IMR-90 (cell line): ENCODE data around the gene LCE6A. TPM values are rescaled to one million over a fixed set of nuclear protein-coding genes. Genes with fewer than 3 reads are reported as not detected.

Experiments used
- ATAC-seq: fragments of 200-7000 bp; cut with Tn5 transposase; 2 replicates; pipeline ENCODE4 v1.9.1; 2020; ENCODE audit warnings: low read depth, mild to moderate bottlenecking, moderate library complexity
- BruUV-seq: library from RNA; stranded (reverse); fragments of 400-500 nt; replicated peaks from 2 replicates; lab custom pipeline; 2021; lab: Mats Ljungman, UMichigan
- CTCF ChIA-PET: fragments of 300-600 bp; formaldehyde crosslinking; extraction: SDS; loops from one replicate; lab custom pipeline; 2021; ENCODE audit warnings: antibody characterized with exemption; lab: Yijun Ruan, JAX
- POLR2A ChIA-PET: fragments of 300-600 bp; sonication (Branson Sonifier 250); formaldehyde crosslinking; loops from one replicate; lab custom pipeline; 2022; ENCODE audit warnings: antibody characterized with exemption; ENCODE audit not compliant: unreplicated experiment; lab: Charles Lee
- DNase-seq: peaks from one replicate; pipeline ENCODE4 v3.0.0; 2013
- H2AFZ ChIP-seq: replicated peaks from 2 replicates; pipeline ENCODE3; 2013; ENCODE audit warnings: low read length, mild to moderate bottlenecking; ENCODE audit not compliant: poor library complexity
- H2AK5ac ChIP-seq: 2 replicates; pipeline ENCODE4 v1.6.1; 2013; ENCODE audit warnings: low read depth, low read length, inconsistent platforms
- H2AK9ac ChIP-seq: replicated peaks from 2 replicates; pipeline ENCODE3; 2013; ENCODE audit warnings: mild to moderate bottlenecking, low read depth, low read length, moderate library complexity; ENCODE audit not compliant: poor library complexity
- H2BK120ac ChIP-seq: 2 replicates; pipeline ENCODE4 v1.6.1; 2013; ENCODE audit warnings: low read depth, low read length, inconsistent platforms
- H2BK15ac ChIP-seq: 3 replicates; pipeline ENCODE4 v1.6.1; 2013; ENCODE audit warnings: low read depth, low read length, inconsistent platforms
- H2BK20ac ChIP-seq: 2 replicates; pipeline ENCODE4 v1.6.1; 2013; ENCODE audit warnings: low read depth, mild to moderate bottlenecking, inconsistent platforms, low read length, moderate library complexity
- H2BK5ac ChIP-seq: 2 replicates; pipeline ENCODE4 v1.6.1; 2013; ENCODE audit warnings: mild to moderate bottlenecking, low read depth, low read length, inconsistent platforms; ENCODE audit not compliant: poor library complexity, severe bottlenecking
- H3K14ac ChIP-seq: replicated peaks from 2 replicates; pipeline ENCODE4 v1.6.1; 2013; ENCODE audit warnings: low read depth, low read length, inconsistent platforms
- H3K18ac ChIP-seq: 2 replicates; pipeline ENCODE4 v1.6.1; 2013; ENCODE audit warnings: low read depth, low read length, control low read depth
- H3K23ac ChIP-seq: 2 replicates; pipeline ENCODE4 v1.6.1; 2013; ENCODE audit warnings: low read depth, low read length, inconsistent platforms
- H3K27ac ChIP-seq: 2 replicates; pipeline ENCODE4 v1.5.1; 2013; ENCODE audit warnings: mild to moderate bottlenecking, control low read depth, low read length; ENCODE audit not compliant: insufficient read depth
- H3K27me3 ChIP-seq: 2 replicates; pipeline ENCODE4 v1.6.1; 2013; ENCODE audit warnings: low read length; ENCODE audit not compliant: control insufficient read depth, insufficient read depth
- H3K36me3 ChIP-seq: 2 replicates; pipeline ENCODE4 v1.6.1; 2013; ENCODE audit warnings: low read length, mixed read lengths; ENCODE audit not compliant: control insufficient read depth, insufficient read depth
- H3K4ac ChIP-seq: 2 replicates; pipeline ENCODE4 v1.6.1; 2013; ENCODE audit warnings: low read depth, low read length, inconsistent platforms
- H3K4me1 ChIP-seq: 2 replicates; pipeline ENCODE4 v1.6.1; 2013; ENCODE audit warnings: low read length, mixed read lengths; ENCODE audit not compliant: control insufficient read depth, insufficient read depth
- H3K4me2 ChIP-seq: 2 replicates; pipeline ENCODE4 v1.6.1; 2013; ENCODE audit warnings: low read depth, mild to moderate bottlenecking, control low read depth, low read length, moderate library complexity
- H3K4me3 ChIP-seq: 2 replicates; pipeline ENCODE4 v1.5.1; 2013; ENCODE audit warnings: low read depth, mild to moderate bottlenecking, control low read depth, low read length, moderate library complexity; ENCODE audit not compliant: insufficient read depth
- H3K56ac ChIP-seq: 2 replicates; pipeline ENCODE4 v1.6.1; 2013; ENCODE audit warnings: low read length, inconsistent platforms; ENCODE audit not compliant: insufficient read depth; ENCODE audit errors: extremely low read depth
- H3K79me1 ChIP-seq, 2 experiments: 2 replicates each; pipeline ENCODE4 v1.6.1; 2013; ENCODE audit warnings: low read length in 2 of 2, inconsistent platforms in 1 of 2, low read depth in 1 of 2
- H3K9ac ChIP-seq: 2 replicates; pipeline ENCODE4 v1.6.1; 2013; ENCODE audit warnings: low read depth, low read length, control low read depth
- H3K9me1 ChIP-seq: 2 replicates; pipeline ENCODE4 v1.6.1; 2013; ENCODE audit warnings: low read length, inconsistent platforms; ENCODE audit not compliant: insufficient read depth
- H3K9me3 ChIP-seq: 2 replicates; pipeline ENCODE4 v1.6.1; 2013; ENCODE audit warnings: low read length; ENCODE audit not compliant: control insufficient read depth, insufficient read depth
- H4K20me1 ChIP-seq: 2 replicates; pipeline ENCODE4 v1.6.1; 2013; ENCODE audit warnings: low read length, inconsistent platforms; ENCODE audit not compliant: insufficient read depth
- H4K5ac ChIP-seq: 2 replicates; pipeline ENCODE4 v1.6.1; 2013; ENCODE audit warnings: mild to moderate bottlenecking, low read depth, low read length, control low read depth
- H4K8ac ChIP-seq, 2 experiments: 2 replicates each; pipeline ENCODE4 v1.6.1; 2013; ENCODE audit warnings: low read depth in 2 of 2, low read length in 2 of 2, control low read depth in 1 of 2, inconsistent platforms in 1 of 2
- H4K91ac ChIP-seq: 2 replicates; pipeline ENCODE4 v1.6.1; 2013; ENCODE audit warnings: low read depth, low read length, inconsistent platforms; ENCODE audit not compliant: insufficient read depth
- CEBPB ChIP-seq: IDR thresholded peaks from 2 replicates; pipeline ENCODE4 v1.6.1; 2012; ENCODE audit warnings: low read depth, low read length, improper control_type of control experiment
- MXI1 ChIP-seq: IDR thresholded peaks from 2 replicates; pipeline ENCODE4 v1.6.1; 2012; ENCODE audit warnings: low read depth, mild to moderate bottlenecking, low read length, moderate library complexity, borderline replicate concordance
- WGBS, 2 experiments: methylation state at CpG; one replicate each; pipeline versions ENCODE4 v1.1.5 to v1.1.7; 2013; ENCODE audit warnings: missing lambda C conversion rate in 2 of 2; ENCODE audit not compliant: insufficient read length in 1 of 2; ENCODE audit errors: extremely low coverage in 2 of 2; 5-methylcytosine and 5-hydroxymethylcytosine counted together
- dilution Hi-C: fragments of 300-500 bp; cut with HindIII; formaldehyde crosslinking; loops from one replicate; pipeline ENCODE4 v1.14.3; 2018; ENCODE audit warnings: low sequenced_read_pairs; ENCODE audit not compliant: unreplicated experiment
- in situ Hi-C: fragments of 300-500 bp; cut with MboI; formaldehyde crosslinking; loops from 3 replicates; pipeline ENCODE4 v1.14.3; 2019; ENCODE audit warnings: low sequenced_read_pairs, inconsistent platforms, mixed read lengths
- intact Hi-C: fragments of 100-400 bp; cut with micrococcal nuclease; formaldehyde crosslinking; loops from 2 replicates; pipeline ENCODE4 v1.10.0; 2022
- polyA plus RNA-seq, 3 experiments: library from polyadenylated mRNA; depleted of rRNA; stranded (reverse); fragments of >200 nt; gene quantifications; 2 replicates each; pipeline ENCODE4 v1.2.3, GENCODE V29; 2012; ENCODE audit warnings: low replicate concordance in 1 of 3
- total RNA-seq: library from RNA; depleted of rRNA; stranded (reverse); fragments of >200 nt; gene quantifications from 2 replicates; pipeline ENCODE4 v1.2.3, GENCODE V29; 2012

LCE6A gene
- total and polyA plus RNA-seq, 2 of the 4 experiments (the other 2 are of a cell fraction): not detected

DNA sequence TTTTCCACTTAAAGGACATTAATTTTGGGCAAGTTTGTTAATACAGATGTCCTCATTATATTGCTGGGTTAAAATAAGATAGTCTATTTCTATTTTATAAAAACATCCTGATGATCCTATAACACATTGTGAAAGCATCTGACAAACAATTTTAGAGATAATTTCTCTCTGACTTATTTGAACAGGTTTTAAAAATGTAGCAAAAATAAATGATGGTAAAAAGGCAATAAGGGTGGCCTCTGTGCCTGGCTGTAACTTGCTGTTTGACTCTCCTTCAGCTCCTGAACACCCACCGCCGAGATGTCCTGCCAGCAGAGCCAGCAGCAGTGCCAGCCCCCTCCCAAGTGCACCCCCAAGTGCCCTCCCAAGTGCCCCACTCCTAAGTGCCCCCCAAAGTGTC, 15.5 kb upstream of the LCE6A start, which contains the start of gene LCE1A:
Gene LCE1A, plus strand, starts transcription at position 301 of the 400 bp plus-strand sequence. Its CDS starts 0 bp downstream, at position 301.
- Histone ChIP-seq H2BK15ac (no peak within 1 kb of the TSS), H3K56ac (no peak within 1 kb of the TSS; the same call in 1 of the 2 replicates), H3K4me3 (no peak within 1 kb of the TSS), H3K36me3 (no peaks in the 10 kb centered on the region), H4K8ac (no peak within 1 kb of the TSS), H3K4ac (no peak within 1 kb of the TSS), H3K27ac (no peak within 1 kb of the TSS), H4K5ac (no peak within 1 kb of the TSS), H3K9me3 (no peaks in the 10 kb centered on the region), H3K4me1 (no peaks in the 10 kb centered on the region), H3K9ac (no peak within 1 kb of the TSS), H2AFZ (no peak within 1 kb of the TSS), H2BK20ac (no peak within 1 kb of the TSS), H4K91ac (no peak within 1 kb of the TSS), H3K18ac (no peak within 1 kb of the TSS), H3K79me1 (no peaks in the 10 kb centered on the region), H3K4me2 (no peak within 1 kb of the TSS), H3K9me1 (no peaks in the 10 kb centered on the region), H3K14ac (no peak within 1 kb of the TSS), H2BK120ac (no peak within 1 kb of the TSS), H3K27me3 (no peaks in the 10 kb centered on the region), H2AK5ac (no peak within 1 kb of the TSS), H3K23ac (no peak within 1 kb of the TSS), H4K20me1 (no peaks in the 10 kb centered on the region), H2AK9ac (no peak within 1 kb of the TSS), H2BK5ac (no peak within 1 kb of the TSS)
- 21% methylated on average over 2 of the region's 2 CpGs; no CpG with 5 or more reads in 1 of the 2 experiments for WGBS, 2 experiments
- TF ChIP-seq MXI1 (no peak), CEBPB (no peak)
- CTCF ChIA-PET: no interaction called here
- BruUV-seq: no TSS peak
- DNase-seq (no peak), ATAC-seq (no peak)
- intact Hi-C loops (no loop called here), in situ Hi-C loops (no loop called here), dilution Hi-C loops (no loop called here)
- POLR2A ChIA-PET: no interaction called here
